GM21786 (cell line): ENCODE data around the gene SH3PXD2A.
"Not testable (repeated sequence)": the region's sequence is repeated elsewhere in the genome, so short reads cannot be mapped to it uniquely, and the experiment has no call there.

Source experiments
- ATAC-seq: cut with Tn5 transposase; IDR thresholded peaks from one replicate; pipeline ENCODE4 v1.9.1; 2021; ENCODE audit not compliant: unreplicated experiment

SH3PXD2A gene

GRCh38 chr10:103632871-103633270 is 222.5 kb downstream of the SH3PXD2A start:
- not testable (repeated sequence) for ATAC-seq

GRCh38 chr10:103632247-103632642 is 223.1 kb downstream of the SH3PXD2A start:
- no peak for ATAC-seq

- ATAC-seq: no peak
Observed at GRCh38 chr10:103630156-103630555, 225.2 kb downstream of the SH3PXD2A start.

GRCh38 chr10:103629581-103629980 is 225.8 kb downstream of the SH3PXD2A start:
- no peak for ATAC-seq

- ATAC-seq: no peak
Observed at GRCh38 chr10:103627893-103628292, 227.5 kb downstream of the SH3PXD2A start.

GRCh38 chr10:103627111-103627892 is 228.1 kb downstream of the SH3PXD2A start:
- no peak for ATAC-seq

- no peak for ATAC-seq
Observed at GRCh38 chr10:103626178-103626577, 229.2 kb downstream of the SH3PXD2A start.

GRCh38 chr10:103622935-103623574 is 232.3 kb downstream of the SH3PXD2A start:
- ATAC-seq: no peak

- ATAC-seq: no peak
Observed at GRCh38 chr10:103622286-103622685, 233.1 kb downstream of the SH3PXD2A start.

GRCh38 chr10:103621783-103622125 is 233.6 kb downstream of the SH3PXD2A start:
- no peak for ATAC-seq

GRCh38 chr10:103620891-103621782 is 234.2 kb downstream of the SH3PXD2A start:
- ATAC-seq: no peak

GRCh38 chr10:103620352-103620740 is 235.0 kb downstream of the SH3PXD2A start:
- ATAC-seq: no peak

- no peak for ATAC-seq
Observed at GRCh38 chr10:103619424-103620351, 235.7 kb downstream of the SH3PXD2A start.

GRCh38 chr10:103618575-103619423 is 236.6 kb downstream of the SH3PXD2A start:
- ATAC-seq: no peak

- no peak for ATAC-seq
Observed at GRCh38 chr10:103617602-103618385, 237.6 kb downstream of the SH3PXD2A start.

- no peak for ATAC-seq
Observed at GRCh38 chr10:103616705-103617601, 238.4 kb downstream of the SH3PXD2A start.

- no peak for ATAC-seq
Observed at GRCh38 chr10:103614306-103615158, 240.8 kb downstream of the SH3PXD2A start.
